Measurements from ENCODE around the gene FYB2. TPM values are rescaled to one million over a fixed set of nuclear protein-coding genes. Genes with fewer than 3 reads are reported as not detected.

FYB2 gene
- total RNA-seq, 2 donors from 2014 or later = 0.32 to 0.66 TPM

DNA sequence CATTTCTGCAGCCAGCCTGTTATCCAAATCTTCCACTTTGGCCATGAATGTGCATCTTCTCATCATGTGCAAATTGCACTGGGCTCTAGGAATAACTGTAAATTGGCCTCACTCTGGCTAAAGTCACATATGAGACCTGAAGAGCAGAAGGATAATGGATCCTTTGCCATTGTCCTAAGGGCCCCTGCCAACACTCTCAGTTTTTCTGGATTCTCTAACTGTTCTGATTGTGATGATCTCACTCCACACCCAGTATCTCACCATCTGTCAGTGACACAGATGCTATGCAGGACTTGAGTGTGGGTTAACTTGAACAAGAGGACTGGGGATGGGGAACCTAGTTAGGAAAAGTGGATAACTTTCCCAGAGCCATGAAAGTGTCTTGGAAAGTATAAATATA lies 8.5 kb upstream of the FYB2 start:
- no peak for DNase-seq
- H3K27me3 ChIP-seq = no peaks in the 10 kb centered on the region
- H3K4me3 ChIP-seq = no peak overlapping the region
- TF ChIP-seq, protein P1, sequence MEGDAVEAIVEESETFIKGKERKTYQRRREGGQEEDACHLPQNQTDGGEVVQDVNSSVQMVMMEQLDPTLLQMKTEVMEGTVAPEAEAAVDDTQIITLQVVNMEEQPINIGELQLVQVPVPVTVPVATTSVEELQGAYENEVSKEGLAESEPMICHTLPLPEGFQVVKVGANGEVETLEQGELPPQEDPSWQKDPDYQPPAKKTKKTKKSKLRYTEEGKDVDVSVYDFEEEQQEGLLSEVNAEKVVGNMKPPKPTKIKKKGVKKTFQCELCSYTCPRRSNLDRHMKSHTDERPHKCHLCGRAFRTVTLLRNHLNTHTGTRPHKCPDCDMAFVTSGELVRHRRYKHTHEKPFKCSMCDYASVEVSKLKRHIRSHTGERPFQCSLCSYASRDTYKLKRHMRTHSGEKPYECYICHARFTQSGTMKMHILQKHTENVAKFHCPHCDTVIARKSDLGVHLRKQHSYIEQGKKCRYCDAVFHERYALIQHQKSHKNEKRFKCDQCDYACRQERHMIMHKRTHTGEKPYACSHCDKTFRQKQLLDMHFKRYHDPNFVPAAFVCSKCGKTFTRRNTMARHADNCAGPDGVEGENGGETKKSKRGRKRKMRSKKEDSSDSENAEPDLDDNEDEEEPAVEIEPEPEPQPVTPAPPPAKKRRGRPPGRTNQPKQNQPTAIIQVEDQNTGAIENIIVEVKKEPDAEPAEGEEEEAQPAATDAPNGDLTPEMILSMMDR (IDR thresholded peaks at IDR 0.05) = no peak
- H3K27ac ChIP-seq = no peak overlapping the region
- H3K9me3 ChIP-seq = no peaks in the 10 kb centered on the region
- no peaks in the 10 kb centered on the region for H3K36me3 ChIP-seq
- intact Hi-C loops (cut with DNase I) = no loop called here
- H3K9ac ChIP-seq (ENCODE audit: low read depth in 2 of 2, low read length in 2 of 2) = no peak overlapping the region
- no peaks in the 10 kb centered on the region for H3K4me1 ChIP-seq

DNA sequence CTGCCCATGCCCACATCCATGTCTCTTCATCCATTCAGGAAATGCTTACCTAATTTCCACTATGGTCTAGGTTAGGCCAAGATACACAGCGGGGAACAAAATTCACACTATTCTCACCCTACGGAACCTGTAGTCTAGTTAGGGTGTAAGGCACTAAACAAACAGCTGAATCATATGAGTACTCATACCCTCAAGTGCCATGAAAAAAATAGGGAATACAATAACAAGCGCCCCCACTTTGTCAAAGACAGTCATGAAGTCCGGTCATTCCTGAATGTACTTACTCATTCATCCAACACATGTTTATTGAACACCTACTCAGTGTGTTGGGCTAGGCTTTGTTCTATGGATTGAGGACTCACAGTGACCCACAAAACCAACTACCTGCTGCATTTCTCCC lies 6.2 kb upstream of the FYB2 start:
- no peaks in the 10 kb centered on the region for H3K27me3 ChIP-seq
- H3K4me1 ChIP-seq = no peaks in the 10 kb centered on the region
- no peaks in the 10 kb centered on the region for H3K9me3 ChIP-seq
- H3K4me3 ChIP-seq = no peak overlapping the region
- no peak overlapping the region for H3K27ac ChIP-seq
- no peak for DNase-seq
- H3K9ac ChIP-seq (ENCODE audit: low read depth in 2 of 2, low read length in 2 of 2) = no peak overlapping the region
- H3K36me3 ChIP-seq = no peaks in the 10 kb centered on the region
- TF ChIP-seq, protein P1 (IDR thresholded peaks at IDR 0.05) = no peak
- intact Hi-C loops (cut with DNase I) = no loop called here

DNA sequence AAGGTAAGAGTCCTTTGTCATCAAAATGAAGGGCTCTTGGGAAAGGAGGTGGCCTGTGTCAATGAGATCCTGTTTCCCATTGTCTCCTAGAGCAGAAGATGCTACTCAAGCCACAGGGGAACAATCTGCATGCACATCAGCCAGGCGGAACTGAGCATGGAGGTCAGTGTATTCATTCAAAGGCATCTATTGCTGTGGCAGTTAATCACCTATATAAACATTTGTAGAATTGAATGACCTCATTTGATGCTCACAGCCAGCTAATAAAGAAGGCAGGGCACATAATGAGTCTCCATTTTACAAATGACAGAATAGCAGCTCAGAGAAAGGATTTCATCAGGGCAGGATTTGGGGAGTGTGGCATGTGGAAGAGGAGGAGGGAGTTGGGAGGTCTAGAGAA lies 5.7 kb upstream of the FYB2 start:
- H3K9me3 ChIP-seq = no peaks in the 10 kb centered on the region
- no peak overlapping the region for H3K9ac ChIP-seq (ENCODE audit: low read depth in 2 of 2, low read length in 2 of 2)
- no peak for DNase-seq
- H3K27me3 ChIP-seq = no peaks in the 10 kb centered on the region
- H3K36me3 ChIP-seq = no peaks in the 10 kb centered on the region
- H3K4me3 ChIP-seq = no peak overlapping the region
- H3K4me1 ChIP-seq = no peaks in the 10 kb centered on the region
- H3K27ac ChIP-seq = no peak overlapping the region
- intact Hi-C loops (cut with DNase I) = no loop called here
- TF ChIP-seq, protein P1 (IDR thresholded peaks at IDR 0.05) = no peak

DNA sequence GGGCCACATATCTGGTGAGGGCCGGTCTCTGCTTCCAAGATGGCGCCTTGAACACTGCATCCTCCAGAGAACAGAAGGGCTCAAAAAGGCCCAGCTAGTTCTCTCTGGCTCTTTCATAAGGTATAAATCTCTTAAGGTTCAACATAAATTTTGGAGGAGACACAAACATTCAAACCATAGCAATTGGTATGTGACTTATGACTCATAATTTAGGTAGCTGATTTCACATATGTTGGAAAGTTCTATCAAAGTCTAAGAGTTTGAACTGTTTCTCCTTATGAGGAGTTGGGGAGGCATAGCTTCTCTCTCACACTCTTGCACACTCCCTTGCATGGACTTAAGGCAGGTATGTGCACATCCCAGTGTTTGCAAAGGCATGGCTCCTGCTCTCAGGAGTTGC lies 5.1 kb upstream of the FYB2 start:
- H3K4me3 ChIP-seq = no peak overlapping the region
- TF ChIP-seq, protein P1 (IDR thresholded peaks at IDR 0.05) = no peak
- no peak overlapping the region for H3K9ac ChIP-seq (ENCODE audit: low read depth in 2 of 2, low read length in 2 of 2)
- intact Hi-C loops (cut with DNase I) = no loop called here
- H3K27me3 ChIP-seq = no peaks in the 10 kb centered on the region
- no peak for DNase-seq
- H3K9me3 ChIP-seq = no peaks in the 10 kb centered on the region
- no peak overlapping the region for H3K27ac ChIP-seq
- no peaks in the 10 kb centered on the region for H3K36me3 ChIP-seq
- H3K4me1 ChIP-seq = peaks cover 2% of the 10 kb centered on the region

DNA sequence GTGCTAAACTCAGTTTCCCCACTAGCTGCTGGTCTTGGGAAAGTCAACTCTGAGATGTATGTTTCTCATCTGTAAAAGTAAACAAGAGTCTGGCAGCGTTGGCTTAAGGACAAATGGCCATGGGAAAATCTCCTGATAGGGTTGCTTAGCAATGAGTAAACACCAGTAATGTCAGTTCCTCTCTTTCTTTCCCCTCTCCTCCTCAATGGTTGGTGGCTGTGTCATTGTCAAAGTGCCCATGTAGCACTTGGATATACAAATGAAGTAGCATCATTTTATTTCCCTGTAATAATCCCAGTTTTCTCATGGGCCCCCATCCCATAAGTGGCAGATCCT lies 2.2 kb upstream of the FYB2 start:
- no peak overlapping the region for H3K9ac ChIP-seq (ENCODE audit: low read depth in 2 of 2, low read length in 2 of 2)
- no peaks in the 10 kb centered on the region for H3K27me3 ChIP-seq
- intact Hi-C loops (cut with DNase I) = no loop called here
- H3K4me1 ChIP-seq = peaks cover 9% of the 10 kb centered on the region
- H3K27ac ChIP-seq = no peak overlapping the region
- H3K4me3 ChIP-seq = no peak overlapping the region
- no peaks in the 10 kb centered on the region for H3K9me3 ChIP-seq
- H3K36me3 ChIP-seq = no peaks in the 10 kb centered on the region
- DNase-seq = no peak
- TF ChIP-seq, protein P1 (IDR thresholded peaks at IDR 0.05) = no peak

All from colonic mucosa (tissue), 4 donors.